Measurements from ENCODE around the gene SYCE1. TPM values are rescaled to one million over a fixed set of nuclear protein-coding genes. Genes with fewer than 3 reads are reported as not detected.

SYCE1 gene
- total RNA-seq, 1 donor from 2014 or later: 0.87 TPM

DNA sequence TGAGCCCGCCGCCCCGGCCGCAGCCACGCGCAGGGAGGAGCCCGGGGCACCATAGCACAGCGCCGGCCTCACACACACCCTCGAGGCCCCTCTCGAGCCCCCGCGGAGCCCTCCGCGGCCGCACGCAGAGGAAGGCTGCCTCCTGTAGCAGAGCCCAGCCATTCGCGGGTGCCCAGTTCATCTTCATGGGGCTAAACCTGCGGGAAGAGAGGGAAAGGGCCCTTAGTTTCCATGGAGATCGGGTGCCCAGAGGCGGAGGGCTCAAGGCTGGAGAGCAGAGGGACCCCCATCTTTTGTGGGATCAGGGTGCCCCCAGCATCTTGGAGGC is 2.9 kb upstream of the SYCE1 start:
- no peak overlapping the region for H3K4me3 ChIP-seq
- no peaks in the 10 kb centered on the region for H3K4me1 ChIP-seq
- no peak overlapping the region for H3K27ac ChIP-seq
- H3K36me3 ChIP-seq: no peaks in the 10 kb centered on the region
- TF ChIP-seq, protein P1, sequence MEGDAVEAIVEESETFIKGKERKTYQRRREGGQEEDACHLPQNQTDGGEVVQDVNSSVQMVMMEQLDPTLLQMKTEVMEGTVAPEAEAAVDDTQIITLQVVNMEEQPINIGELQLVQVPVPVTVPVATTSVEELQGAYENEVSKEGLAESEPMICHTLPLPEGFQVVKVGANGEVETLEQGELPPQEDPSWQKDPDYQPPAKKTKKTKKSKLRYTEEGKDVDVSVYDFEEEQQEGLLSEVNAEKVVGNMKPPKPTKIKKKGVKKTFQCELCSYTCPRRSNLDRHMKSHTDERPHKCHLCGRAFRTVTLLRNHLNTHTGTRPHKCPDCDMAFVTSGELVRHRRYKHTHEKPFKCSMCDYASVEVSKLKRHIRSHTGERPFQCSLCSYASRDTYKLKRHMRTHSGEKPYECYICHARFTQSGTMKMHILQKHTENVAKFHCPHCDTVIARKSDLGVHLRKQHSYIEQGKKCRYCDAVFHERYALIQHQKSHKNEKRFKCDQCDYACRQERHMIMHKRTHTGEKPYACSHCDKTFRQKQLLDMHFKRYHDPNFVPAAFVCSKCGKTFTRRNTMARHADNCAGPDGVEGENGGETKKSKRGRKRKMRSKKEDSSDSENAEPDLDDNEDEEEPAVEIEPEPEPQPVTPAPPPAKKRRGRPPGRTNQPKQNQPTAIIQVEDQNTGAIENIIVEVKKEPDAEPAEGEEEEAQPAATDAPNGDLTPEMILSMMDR (IDR thresholded peaks at IDR 0.05): no peak
- DNase-seq (no peak), ATAC-seq (no peak)
- H3K27me3 ChIP-seq: peaks cover 10% of the 10 kb centered on the region
- intact Hi-C loops (cut with DNase I): no loop called here
- peaks cover 4% of the 10 kb centered on the region for H3K9me3 ChIP-seq

DNA sequence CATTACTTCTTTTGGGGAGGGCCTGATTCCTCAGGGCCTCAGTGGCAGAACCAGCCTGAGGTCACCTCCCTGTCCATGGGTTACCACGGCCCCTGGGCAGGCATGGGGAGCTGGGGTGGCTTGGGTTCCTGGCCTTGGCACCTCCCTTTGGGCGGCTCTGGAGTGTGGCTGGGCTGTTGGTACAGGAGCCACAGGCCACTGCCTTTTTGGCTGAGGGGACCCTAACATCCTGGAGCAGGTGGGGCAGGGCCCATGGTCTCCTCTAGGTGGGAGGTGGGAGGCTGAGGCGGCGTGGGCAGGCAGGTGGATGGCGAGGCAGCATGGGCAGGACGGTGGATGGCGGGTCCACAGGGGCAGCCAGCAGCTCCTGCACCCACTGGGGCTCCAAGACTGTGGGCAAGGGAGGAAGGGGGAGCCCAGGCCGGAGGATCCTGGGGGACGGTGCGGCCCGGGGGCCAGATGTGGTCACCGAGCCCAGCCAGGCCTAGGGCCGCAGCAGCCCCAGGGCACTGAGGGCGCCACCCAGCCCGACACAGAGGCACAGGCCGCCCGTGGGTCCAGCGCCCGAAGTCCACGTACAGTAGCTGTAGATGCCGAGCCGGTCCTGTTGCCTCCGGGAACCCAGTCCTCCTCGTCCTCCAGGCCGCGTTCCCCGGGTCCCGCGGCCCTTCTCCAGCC is 2.4 kb upstream of the SYCE1 start:
- DNase-seq (no peak), ATAC-seq (no peak)
- H3K9me3 ChIP-seq: no peaks in the 10 kb centered on the region
- H3K27me3 ChIP-seq: peaks cover 10% of the 10 kb centered on the region
- no peaks in the 10 kb centered on the region for H3K36me3 ChIP-seq
- TF ChIP-seq, protein P1 (IDR thresholded peaks at IDR 0.05): no peak
- H3K4me3 ChIP-seq: no peak overlapping the region
- no peaks in the 10 kb centered on the region for H3K4me1 ChIP-seq
- intact Hi-C loops (cut with DNase I): no loop called here
- H3K27ac ChIP-seq: no peak overlapping the region

DNA sequence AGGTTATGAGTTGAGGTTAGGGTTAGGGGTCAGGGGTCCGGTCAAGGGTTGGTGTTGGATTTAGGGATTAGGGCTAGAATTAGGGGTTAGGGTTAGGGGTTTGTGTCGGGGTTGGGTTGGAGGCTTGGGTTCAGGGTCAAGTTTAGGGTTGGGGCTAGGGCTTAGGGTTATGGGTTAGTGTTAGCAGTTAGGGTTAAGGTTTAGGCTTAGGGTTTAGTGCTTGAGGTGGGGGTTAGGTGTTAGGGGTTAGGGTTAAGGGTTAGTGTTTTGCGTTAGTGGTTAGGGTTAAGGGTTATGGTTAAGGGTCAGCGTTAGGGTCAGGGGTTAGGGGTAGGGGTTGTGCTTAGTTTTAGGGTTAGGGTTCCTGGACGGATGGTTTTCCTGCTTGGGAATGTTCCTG is 1.7 kb upstream of the SYCE1 start:
- H3K4me1 ChIP-seq: no peaks in the 10 kb centered on the region

DNA sequence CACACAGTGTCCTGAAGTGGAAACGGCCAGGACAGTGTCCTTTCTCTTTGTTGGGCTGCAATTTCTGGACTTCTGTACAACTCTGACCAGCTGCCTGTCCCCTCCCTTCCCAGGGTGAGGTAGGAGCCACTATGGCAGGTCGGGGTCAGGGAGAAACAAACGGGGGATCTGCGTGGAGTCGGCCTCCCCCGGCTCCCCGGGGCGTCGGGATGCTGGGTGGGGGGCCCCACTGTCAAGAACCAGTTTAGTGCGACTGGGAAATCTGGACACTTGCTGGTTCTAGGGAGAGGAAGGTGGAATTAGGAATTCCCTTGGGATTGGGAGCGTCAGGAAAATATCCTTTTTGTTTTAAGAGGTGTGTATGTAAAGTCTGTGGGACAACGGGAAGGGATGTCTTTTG is 567 bp downstream of the SYCE1 start:
- no peaks in the 10 kb centered on the region for H3K9me3 ChIP-seq
- no peak overlapping the region for H3K4me3 ChIP-seq
- TF ChIP-seq, protein P1 (IDR thresholded peaks at IDR 0.05): no peak
- peaks cover 10% of the 10 kb centered on the region for H3K27me3 ChIP-seq
- DNase-seq: no peak
- ATAC-seq: no peak
- H3K27ac ChIP-seq: no peak overlapping the region
- H3K36me3 ChIP-seq: no peaks in the 10 kb centered on the region
- intact Hi-C loops (cut with DNase I): no loop called here
- H3K4me1 ChIP-seq: no peaks in the 10 kb centered on the region

More for the DNA sequence above, 1.7 kb upstream of the SYCE1 start:
- no peak for DNase-seq
- no peaks in the 10 kb centered on the region for H3K9me3 ChIP-seq
- H3K36me3 ChIP-seq: no peaks in the 10 kb centered on the region
- intact Hi-C loops (cut with DNase I): no loop called here
- TF ChIP-seq, protein P1 (IDR thresholded peaks at IDR 0.05): no peak
- H3K4me3 ChIP-seq: no peak overlapping the region
- ATAC-seq: no peak
- peaks cover 10% of the 10 kb centered on the region for H3K27me3 ChIP-seq
- no peak overlapping the region for H3K27ac ChIP-seq

DNA sequence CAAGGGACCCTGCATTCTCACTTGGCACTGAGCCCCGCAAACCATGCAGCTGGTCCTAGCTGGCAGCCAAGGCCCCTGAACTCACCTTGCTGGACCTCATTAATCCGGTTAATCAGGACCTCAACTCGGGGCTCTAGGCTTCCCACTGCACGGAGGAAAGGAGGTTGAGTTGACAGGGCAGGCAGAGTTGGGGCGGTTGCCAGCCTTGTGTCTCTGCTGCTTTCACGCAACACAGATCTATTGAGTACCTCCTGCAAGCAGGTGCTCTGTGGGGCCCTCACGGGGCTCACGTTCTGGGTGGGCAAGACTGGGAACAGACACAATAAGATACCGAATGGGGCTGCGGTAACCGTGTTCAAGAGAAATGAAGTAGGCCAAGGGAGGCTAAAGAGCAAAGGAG is 6.2 kb downstream of the SYCE1 start:
- ATAC-seq: no peak

More for the DNA sequence above, 6.2 kb downstream of the SYCE1 start:
- intact Hi-C loops (cut with DNase I): no loop called here
- no peak for DNase-seq
- Histone ChIP-seq H3K27ac (no peak overlapping the region), H3K4me1 (no peaks in the 10 kb centered on the region), H3K36me3 (no peaks in the 10 kb centered on the region), H3K9me3 (no peaks in the 10 kb centered on the region), H3K27me3 (no peaks in the 10 kb centered on the region), H3K4me3 (no peak overlapping the region)
- TF ChIP-seq, protein P1 (IDR thresholded peaks at IDR 0.05): no peak

Data from upper lobe of right lung (tissue), 1 donor.